Stimulated activated CD4-positive, alpha-beta T cell treated with anti-CD3 and anti-CD28 coated beads, Interleukin-4, amount 100 ng/mL, for 24 hours (primary cell): Measurements from ENCODE around the gene SAXO2.
"Not testable (repeated sequence)": the region's sequence is repeated elsewhere in the genome, so short reads cannot be mapped to it uniquely, and the experiment has no call there.

Experiments used
- DNase-seq: peaks from one replicate; pipeline ENCODE4 v3.0.0-alpha.2; 2020

SAXO2 gene

GRCh38 chr15:82314769-82315518, 52.3 kb downstream of the SAXO2 start:
- no peak for DNase-seq

GRCh38 chr15:82315519-82316246, 53.1 kb downstream of the SAXO2 start:
- DNase-seq, result no peak

- DNase-seq, result not testable (repeated sequence)
These were observed 53.9 kb downstream of the SAXO2 start for GRCh38 chr15:82316247-82317090.

- DNase-seq, result no peak
These were observed 54.5 kb downstream of the SAXO2 start for GRCh38 chr15:82317091-82317489.

- not testable (repeated sequence) for DNase-seq
These were observed 54.9 kb downstream of the SAXO2 start for GRCh38 chr15:82317516-82317915.

- not testable (repeated sequence) for DNase-seq
These were observed 55.7 kb downstream of the SAXO2 start for GRCh38 chr15:82318281-82318680.

GRCh38 chr15:82319522-82320278, 57.1 kb downstream of the SAXO2 start:
- DNase-seq, result not testable (repeated sequence)

- DNase-seq, result not testable (repeated sequence)
These were observed 58.2 kb downstream of the SAXO2 start for GRCh38 chr15:82320861-82321260.

- not testable (repeated sequence) for DNase-seq
These were observed 59.9 kb downstream of the SAXO2 start for GRCh38 chr15:82322488-82322887.

GRCh38 chr15:82324831-82325230, 62.2 kb downstream of the SAXO2 start:
- not testable (repeated sequence) for DNase-seq

GRCh38 chr15:82325646-82326045, 63.0 kb downstream of the SAXO2 start:
- DNase-seq, result not testable (repeated sequence)

- not testable (repeated sequence) for DNase-seq
These were observed 64.3 kb downstream of the SAXO2 start for GRCh38 chr15:82326896-82327295.

GRCh38 chr15:82327372-82327771, 64.8 kb downstream of the SAXO2 start:
- not testable (repeated sequence) for DNase-seq

GRCh38 chr15:82329039-82329438, 66.4 kb downstream of the SAXO2 start:
- not testable (repeated sequence) for DNase-seq

- not testable (repeated sequence) for DNase-seq
These were observed 68.3 kb downstream of the SAXO2 start for GRCh38 chr15:82330921-82331320.

GRCh38 chr15:82331576-82332304, 69.1 kb downstream of the SAXO2 start:
- DNase-seq, result not testable (repeated sequence)

GRCh38 chr15:82332711-82333602, 70.3 kb downstream of the SAXO2 start:
- DNase-seq, result not testable (repeated sequence)

GRCh38 chr15:82333603-82334553, 71.3 kb downstream of the SAXO2 start:
- not testable (repeated sequence) for DNase-seq
